Keratinocyte (primary cell): ENCODE measurements around the gene ZNF423. TPM values are rescaled to one million over a fixed set of nuclear protein-coding genes. Genes with fewer than 3 reads are reported as not detected.

Experiments
- DNase-seq: peaks from one replicate; pipeline ENCODE4 v3.0.0-alpha.2; 2011; ENCODE audit warnings: low read depth, missing footprints, low spot score
- FAIRE-seq: peaks from 2 replicates; lab custom pipeline; 2011; peaks lifted over from hg19 to GRCh38; lab: Jason Lieb, UNC
- H2AFZ ChIP-seq: 2 replicates; pipeline ENCODE4 v1.6.0; 2012; ENCODE audit warnings: low read length, control low read depth, inconsistent platforms; ENCODE audit not compliant: control insufficient read depth
- H3K27ac ChIP-seq: 2 replicates; pipeline ENCODE4 v1.5.1; 2011; ENCODE audit warnings: low read length; ENCODE audit not compliant: control insufficient read depth, insufficient read depth
- H3K27me3 ChIP-seq: 3 replicates; pipeline ENCODE4 v1.6.0; 2011; ENCODE audit warnings: low read length; ENCODE audit not compliant: control insufficient read depth, insufficient read depth; ENCODE audit errors: extremely low read depth
- H3K36me3 ChIP-seq, 2 experiments: 2 replicates in 1 of 2; 3 replicates in 1 of 2; pipeline ENCODE4 v1.5.1; 2011; ENCODE audit warnings: low read length in 2 of 2, mild to moderate bottlenecking in 1 of 2; ENCODE audit not compliant: control insufficient read depth in 2 of 2, insufficient read depth in 2 of 2; ENCODE audit errors: extremely low read depth in 1 of 2
- H3K4me1 ChIP-seq: 3 replicates; pipeline ENCODE4 v1.5.1; 2011; ENCODE audit warnings: low read length; ENCODE audit not compliant: control insufficient read depth, insufficient read depth; ENCODE audit errors: extremely low read depth
- H3K4me2 ChIP-seq: 3 replicates; pipeline ENCODE4 v1.6.0; 2011; ENCODE audit warnings: low read depth, low read length; ENCODE audit not compliant: control insufficient read depth, insufficient read depth; ENCODE audit errors: extremely low read depth
- H3K4me3 ChIP-seq, 3 experiments: fragments of 200-600 bp in 1 of 3; sonication (generic) in 1 of 3; 2 replicates in 2 of 3; 3 replicates in 1 of 3; pipeline ENCODE4 v1.5.1; 2011 to 2016; ENCODE audit warnings: low read length in 3 of 3, mild to moderate bottlenecking in 3 of 3, control low read depth in 2 of 3, inconsistent platforms in 1 of 3, low read depth in 1 of 3, mixed read lengths in 1 of 3, mixed run types in 1 of 3, moderate library complexity in 1 of 3; ENCODE audit not compliant: control insufficient read depth in 2 of 3, insufficient read depth in 2 of 3; ENCODE audit errors: extremely low read depth in 1 of 3
- H3K79me2 ChIP-seq: 2 replicates; pipeline ENCODE4 v1.6.0; 2012; ENCODE audit warnings: low read length; ENCODE audit not compliant: control insufficient read depth, insufficient read depth
- H3K9ac ChIP-seq: 3 replicates; pipeline ENCODE4 v1.6.0; 2011; ENCODE audit warnings: low read length; ENCODE audit not compliant: control insufficient read depth, insufficient read depth; ENCODE audit errors: extremely low read depth
- H3K9me1 ChIP-seq: 3 replicates; pipeline ENCODE4 v1.6.0; 2011; ENCODE audit warnings: low read length; ENCODE audit not compliant: control insufficient read depth, insufficient read depth; ENCODE audit errors: extremely low read depth
- H3K9me3 ChIP-seq: 2 replicates; pipeline ENCODE4 v1.5.1; 2012; ENCODE audit warnings: low read depth, low read length; ENCODE audit not compliant: control insufficient read depth
- H4K20me1 ChIP-seq: 3 replicates; pipeline ENCODE4 v1.6.0; 2011; ENCODE audit warnings: low read length; ENCODE audit not compliant: control insufficient read depth, insufficient read depth; ENCODE audit errors: extremely low read depth
- CTCF ChIP-seq, 3 experiments: IDR thresholded peaks in 1 of 3; conservative IDR thresholded peaks in 1 of 3; optimal IDR thresholded peaks in 1 of 3; 2 replicates in 2 of 3; 3 replicates in 1 of 3; pipeline versions ENCODE3 to v1.5.1; 2011; ENCODE audit warnings: low read length in 3 of 3, mild to moderate bottlenecking in 3 of 3, moderate library complexity in 2 of 3, control low read depth in 1 of 3, inconsistent platforms in 1 of 3; ENCODE audit not compliant: insufficient read depth in 2 of 3; ENCODE audit errors: extremely low read depth in 1 of 3
- EZH2 ChIP-seq: IDR thresholded peaks from one replicate; pipeline ENCODE4 v1.6.1; 2012; ENCODE audit warnings: inconsistent platforms, mild to moderate bottlenecking, low read length, moderate library complexity
- dilution Hi-C: fragments of 300-500 bp; cut with MboI; formaldehyde crosslinking; loops from one replicate; pipeline ENCODE4 v1.7.0; 2020; ENCODE audit warnings: low sequenced_read_pairs; ENCODE audit not compliant: extremely low pct_ligation_motif_present
- polyA plus RNA-seq, 5 experiments: library from polyadenylated mRNA; depleted of rRNA in 3 of 5; stranded (reverse) in 3 of 5; stranded (forward) in 1 of 5; unstranded in 1 of 5; fragments of >200 nt; gene quantifications; 1 replicate in 1 of 5; 2 replicates in 3 of 5; 3 replicates in 1 of 5; pipeline versions ENCODE4 v1.2.1 to v1.2.3, GENCODE V29; 2011 to 2012; ENCODE audit warnings: missing spikeins in 2 of 5, low read depth in 1 of 5, low replicate concordance in 1 of 5

The ZNF423 gene
- polyA plus RNA-seq, 1 donor (not counting 4 experiments of a cell fraction or from before 2014, with no cell fraction given): 0.05 TPM

- Histone ChIP-seq H3K4me1 (no peaks in the 10 kb centered on the region), H3K4me3 (no peak overlapping the region), H3K36me3 (no peaks in the 10 kb centered on the region), H2AFZ (no peak overlapping the region), H3K4me2 (no peak overlapping the region), H3K79me2 (no peaks in the 10 kb centered on the region), H3K9me1 (no peaks in the 10 kb centered on the region), H3K9ac (no peak overlapping the region), H3K27me3 (no peaks in the 10 kb centered on the region), H3K9me3 (no peaks in the 10 kb centered on the region), H4K20me1 (no peaks in the 10 kb centered on the region), H3K27ac (no peak overlapping the region)
- FAIRE-seq (no peak), DNase-seq (no peak)
- no peak for TF ChIP-seq CTCF (optimal IDR thresholded peaks at IDR 0.05 in 1 of 3, IDR thresholded peaks at IDR 0.05 in 1 of 3, conservative IDR thresholded peaks at IDR 0.05 in 1 of 3; ENCODE audit: extremely low read depth in 1 of 3, insufficient read depth in 2 of 3, low read length in 3 of 3)
- no peak for TF ChIP-seq EZH2
- dilution Hi-C loops: no loop called here
Measured at GRCh38 chr16:49534901-49535610, 320.9 kb downstream of the ZNF423 start.

GRCh38 chr16:49533422-49533821 lies 322.5 kb downstream of the ZNF423 start:
- H2AFZ ChIP-seq: no peak overlapping the region
- H3K9me1 ChIP-seq: no peaks in the 10 kb centered on the region
- no peak overlapping the region for H3K4me2 ChIP-seq
- no peaks in the 10 kb centered on the region for H3K79me2 ChIP-seq
- H3K9ac ChIP-seq: no peak overlapping the region
- dilution Hi-C loops: no loop called here
- H3K4me3 ChIP-seq: no peak overlapping the region
- no peak overlapping the region for H3K27ac ChIP-seq
- H3K9me3 ChIP-seq: no peaks in the 10 kb centered on the region
- FAIRE-seq (no peak), DNase-seq (no peak)
- TF ChIP-seq CTCF (optimal IDR thresholded peaks at IDR 0.05 in 1 of 3, IDR thresholded peaks at IDR 0.05 in 1 of 3, conservative IDR thresholded peaks at IDR 0.05 in 1 of 3; ENCODE audit: extremely low read depth in 1 of 3, insufficient read depth in 2 of 3, low read length in 3 of 3): no peak
- no peak for TF ChIP-seq EZH2
- H3K4me1 ChIP-seq: no peaks in the 10 kb centered on the region
- no peaks in the 10 kb centered on the region for H3K36me3 ChIP-seq
- H4K20me1 ChIP-seq: no peaks in the 10 kb centered on the region
- H3K27me3 ChIP-seq: no peaks in the 10 kb centered on the region
